GM12891 (cell line): Measurements from ENCODE around the gene PEAK1.

Experiments used
- PAX5 ChIP-seq: IDR thresholded peaks from 2 replicates; pipeline ENCODE4 v1.6.1; 2011; ENCODE audit warnings: low read length, moderate library complexity, mild to moderate bottlenecking; ENCODE audit not compliant: insufficient read depth, severe bottlenecking
- POLR2A ChIP-seq: IDR thresholded peaks from 2 replicates; pipeline ENCODE4 v1.6.1; 2011; ENCODE audit warnings: low read depth, low read length, control low read depth
- POLR2AphosphoS5 ChIP-seq: IDR thresholded peaks from 2 replicates; pipeline ENCODE4 v1.6.1; 2011; ENCODE audit warnings: low read depth, low read length, control low read depth
- POU2F2 ChIP-seq: IDR thresholded peaks from 2 replicates; pipeline ENCODE4 v1.6.1; 2011; ENCODE audit warnings: low read depth, mild to moderate bottlenecking, control low read depth, low read length, moderate library complexity
- SPI1 ChIP-seq: IDR thresholded peaks from 2 replicates; pipeline ENCODE4 v1.6.1; 2011; ENCODE audit warnings: low read depth, low read length, control low read depth
- TAF1 ChIP-seq: IDR thresholded peaks from 2 replicates; pipeline ENCODE4 v1.6.1; 2011; ENCODE audit warnings: low read depth, low read length, control low read depth

- TF ChIP-seq POLR2AphosphoS5 (no peak), POU2F2 (no peak), POLR2A (no peak), TAF1 (no peak), PAX5 (no peak), SPI1 (no peak)
Measured at GRCh38 chr15:77456746-77457145, 36.8 kb upstream of the PEAK1 start.
